ENCODE data around the gene TBCD.

- TF ChIP-seq EZH2 (IDR thresholded peaks at IDR 0.05) = no peak
- no peak for TF ChIP-seq FOXP2 (optimal IDR thresholded peaks at IDR 0.05; ENCODE audit: control extremely low read depth, extremely low read length, insufficient read depth)
- no peak for TF ChIP-seq POLR2AphosphoS5 (IDR thresholded peaks at IDR 0.05; ENCODE audit: borderline replicate concordance, low read depth, low read length)
Measured at GRCh38 chr17:82889496-82890338, 137.9 kb downstream of the TBCD start.
